GM19238 (cell line): Measurements from ENCODE around the gene COMP.
"Not testable (repeated sequence)": the region's sequence is repeated elsewhere in the genome, so short reads cannot be mapped to it uniquely, and the experiment has no call there.

Experiments
- DNase-seq: peaks from one replicate; pipeline ENCODE4 v3.0.0; 2011; ENCODE audit warnings: low spot score; ENCODE audit not compliant: insufficient read length

Gene COMP

DNA sequence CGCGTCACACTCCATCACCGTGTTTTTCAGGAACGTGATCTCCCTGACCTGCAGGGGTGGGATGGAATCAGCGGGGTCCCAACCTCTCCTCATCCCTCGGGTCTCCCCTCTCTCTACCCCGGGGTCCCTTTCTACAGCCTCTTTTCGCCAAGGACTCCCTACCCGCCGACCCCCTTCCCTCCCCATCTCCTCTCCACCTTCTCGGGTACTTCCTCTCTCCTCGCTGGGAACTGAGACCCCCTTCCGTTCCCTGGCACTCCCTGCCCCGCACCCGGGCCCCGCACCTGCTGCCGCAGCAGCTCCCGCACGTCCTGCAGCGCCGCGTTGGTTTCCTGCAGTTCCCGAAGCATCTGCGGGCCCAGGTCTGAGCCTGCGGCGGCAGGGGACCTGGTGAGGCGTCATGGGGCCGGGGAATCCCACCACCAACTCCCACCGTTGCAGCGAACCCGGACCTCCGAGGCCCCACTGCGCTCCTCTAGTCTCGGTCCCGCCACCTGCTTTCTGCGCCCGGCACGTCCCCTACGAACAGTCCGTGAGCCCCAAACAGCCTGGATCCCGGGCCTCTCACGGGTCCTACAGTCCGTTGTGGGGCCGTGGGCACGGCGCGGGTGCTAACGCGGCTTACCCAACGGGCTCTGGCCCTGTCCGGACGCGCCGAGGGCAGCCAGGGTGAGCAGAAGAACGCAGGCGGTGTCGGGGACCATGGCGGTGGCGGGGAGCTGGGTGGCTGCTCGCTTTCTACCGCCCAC, at the start of gene COMP:
Gene COMP (minus strand): TSS at position 740 of the 749 bp plus-strand sequence. CDS start 36 bp downstream, at position 704.
- no peak for DNase-seq

DNA sequence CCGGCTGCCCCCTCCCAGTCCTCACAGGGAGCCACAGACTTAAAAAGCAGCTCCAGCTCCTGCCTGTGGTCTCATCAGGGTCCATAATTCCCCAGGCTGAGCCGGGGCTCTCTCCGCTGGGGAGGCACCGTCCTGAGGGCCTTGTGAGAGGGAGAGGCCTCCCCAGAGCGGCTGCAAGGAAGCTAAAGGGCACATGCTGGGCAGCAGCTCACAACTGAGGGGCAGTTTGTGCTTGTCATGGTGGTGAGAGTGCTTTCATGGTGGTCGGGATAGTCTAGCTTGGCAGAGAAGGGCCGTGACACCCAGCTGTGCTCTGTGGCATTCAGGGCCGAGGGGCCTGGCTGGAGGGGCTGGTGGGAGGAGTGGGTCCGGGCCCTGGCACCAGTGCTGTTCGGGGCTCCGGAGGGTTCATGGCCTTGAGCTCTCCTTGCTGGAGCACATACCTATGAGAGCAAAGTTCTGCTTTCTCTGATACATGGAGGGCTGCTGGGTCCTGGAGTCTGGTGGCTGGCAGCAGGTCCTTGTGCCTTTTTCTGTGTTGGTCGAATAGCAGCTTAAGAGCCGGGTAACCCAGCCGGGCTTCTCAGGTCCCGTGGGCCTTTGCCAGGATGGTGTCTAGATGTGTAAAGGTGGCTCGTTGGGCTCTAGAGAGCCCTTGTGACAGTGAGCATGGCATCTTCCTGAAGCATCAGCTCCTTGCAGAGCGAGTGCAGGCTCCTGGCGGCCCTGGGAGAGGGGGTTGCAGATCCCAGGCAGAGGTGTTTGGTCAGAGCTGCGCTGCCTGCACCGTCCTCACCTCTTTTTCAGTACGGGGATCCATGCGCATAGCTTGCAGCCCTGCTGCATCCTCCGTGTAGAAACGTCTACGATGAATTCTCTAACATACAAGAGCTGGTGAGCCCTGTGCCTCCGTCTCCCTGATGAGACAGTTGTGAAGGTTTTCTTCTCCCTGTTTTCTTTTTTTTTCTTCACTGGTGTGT, 49.5 kb upstream of the COMP start:
- DNase-seq = no peak

DNA sequence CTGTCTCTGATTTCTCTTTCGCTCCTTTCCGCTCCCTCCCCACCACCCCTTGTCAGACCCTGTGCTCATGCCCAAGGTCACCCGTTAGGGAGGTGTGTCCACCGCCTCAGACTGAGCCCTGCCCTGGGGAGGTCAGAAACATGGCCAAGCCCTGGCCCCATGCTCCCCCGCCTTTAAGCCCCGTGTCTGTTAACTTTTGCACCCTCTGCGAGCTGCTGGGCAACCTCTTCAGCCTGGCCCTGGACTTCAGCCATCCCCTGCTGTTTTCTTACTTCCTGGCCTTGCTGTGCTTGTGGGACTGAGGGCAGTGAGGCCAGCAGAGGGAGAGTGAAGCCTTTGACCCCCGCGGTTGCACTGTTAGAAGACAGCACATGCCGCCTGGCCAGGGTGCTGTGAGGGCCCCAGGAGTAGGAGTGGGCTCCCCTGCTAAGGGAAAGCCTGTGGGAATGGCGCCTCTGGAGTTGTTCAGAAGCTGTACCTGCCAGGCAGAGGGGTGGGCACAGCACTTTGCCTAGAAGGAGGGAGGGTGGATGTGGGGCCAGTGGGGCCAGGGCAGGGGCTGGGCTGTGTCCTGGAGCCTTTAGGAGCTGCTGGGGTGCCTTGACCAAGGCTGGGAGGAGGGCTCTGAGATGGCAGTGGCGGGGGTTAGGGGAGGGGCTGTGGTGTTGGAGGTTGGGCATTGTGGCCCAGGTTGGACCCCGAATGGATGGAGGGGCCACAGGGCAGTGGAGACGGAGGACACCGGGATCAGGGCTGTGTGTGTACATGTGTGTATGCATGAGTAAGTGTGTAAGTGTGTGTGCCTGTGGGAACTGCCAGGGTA, 48.6 kb upstream of the COMP start:
- DNase-seq = no peak

- DNase-seq = no peak
These were observed 43.5 kb upstream of the COMP start for GRCh38 chr19:18834644-18834984.

GRCh38 chr19:18833849-18834643, 42.9 kb upstream of the COMP start:
- DNase-seq = no peak

DNA sequence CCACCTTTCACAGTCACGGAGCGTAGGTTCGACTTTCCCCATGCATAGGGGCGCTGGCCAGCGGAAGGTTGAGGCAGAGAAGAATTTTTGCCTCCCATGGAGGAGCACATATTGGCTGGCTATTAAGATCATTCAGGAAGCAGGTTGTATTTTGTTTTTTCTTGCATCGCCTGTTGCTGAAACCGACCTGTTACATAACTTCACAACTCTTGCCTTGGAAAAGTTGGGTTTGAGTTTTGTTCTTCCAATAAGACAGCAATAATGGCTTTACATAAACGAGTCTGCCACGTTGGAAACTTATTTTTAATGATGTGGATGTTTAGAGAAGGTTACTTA, 42.0 kb upstream of the COMP start:
- no peak for DNase-seq

DNA sequence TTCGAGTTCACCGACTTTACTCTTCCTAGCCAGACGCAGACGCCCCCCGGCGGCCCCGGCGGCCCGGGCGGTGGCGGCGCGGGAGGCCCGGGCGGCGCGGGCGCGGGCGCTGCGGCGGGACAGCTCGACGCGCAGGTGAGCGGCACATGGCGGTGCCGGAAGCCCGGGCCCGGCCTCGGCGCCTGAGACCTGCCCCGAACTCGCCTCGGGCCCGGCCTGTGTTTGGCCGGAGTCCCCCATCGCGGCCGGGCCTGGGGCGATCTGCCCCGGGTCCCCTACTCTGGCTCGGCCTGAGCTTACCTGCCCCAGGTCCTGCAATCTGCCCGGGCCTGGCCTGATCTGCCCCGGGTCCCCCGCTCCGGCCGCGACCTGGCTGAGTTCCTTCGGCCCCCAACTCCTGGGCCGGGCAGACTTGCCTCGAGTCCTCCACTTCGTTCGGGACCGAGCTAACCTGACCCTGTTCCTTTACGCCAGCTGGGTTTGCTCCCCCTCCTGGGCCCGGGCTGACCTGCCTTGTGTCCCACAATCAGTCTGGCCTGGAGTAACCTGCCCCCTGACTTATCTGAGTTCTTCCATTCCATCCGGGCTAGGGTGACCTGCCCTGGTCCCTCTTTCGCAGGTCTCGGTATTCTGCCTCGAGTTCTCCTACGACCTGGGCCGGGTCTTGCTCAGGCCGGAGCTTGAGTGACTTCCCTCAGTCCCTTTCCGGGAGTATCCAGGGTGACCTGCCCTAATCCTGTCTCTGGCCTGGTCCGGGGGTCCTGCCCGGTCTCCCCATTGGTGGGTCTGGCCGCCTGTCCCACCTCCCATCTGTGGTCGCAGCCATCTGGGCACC, 41.4 kb upstream of the COMP start:
- no peak for DNase-seq

DNA sequence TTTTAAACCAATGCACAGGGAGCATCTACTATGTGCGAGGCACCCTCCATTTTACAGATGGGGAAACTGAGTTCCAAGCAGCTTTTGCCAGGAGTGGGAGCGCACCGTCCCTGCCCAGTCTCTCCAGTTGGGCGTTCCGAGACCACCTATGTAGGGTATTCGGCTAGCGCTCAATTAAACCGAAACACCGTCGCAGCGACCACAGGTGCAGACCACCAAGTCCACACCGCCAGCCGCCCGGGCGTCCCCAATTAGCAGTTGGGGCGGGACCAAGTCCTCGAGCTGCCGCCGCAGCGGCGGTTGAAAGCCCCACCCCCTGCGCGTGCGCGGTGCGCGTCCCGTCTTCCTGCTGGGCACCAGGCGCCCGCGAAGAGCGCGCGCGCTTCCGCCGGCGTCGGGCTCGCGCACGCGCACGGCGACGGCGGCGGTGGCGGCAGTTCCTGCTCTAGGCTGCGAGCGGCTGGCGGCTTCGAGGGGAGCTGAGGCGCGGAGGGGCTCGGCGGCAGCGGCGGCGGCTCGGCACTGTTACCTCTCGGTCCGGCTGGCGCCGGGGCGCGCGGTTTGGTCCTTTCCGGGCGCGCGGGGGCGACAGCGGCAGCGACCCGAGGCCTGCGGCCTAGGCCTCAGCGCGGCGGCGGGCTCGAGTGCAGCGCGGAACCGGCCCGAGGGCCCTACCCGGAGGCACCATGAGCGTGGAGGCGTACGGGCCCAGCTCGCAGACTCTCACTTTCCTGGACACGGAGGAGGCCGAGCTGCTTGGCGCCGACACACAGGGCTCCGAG, 40.6 kb upstream of the COMP start, which contains the start of gene UPF1:
Gene UPF1 (plus strand): TSS at position 436 of the 782 bp plus-strand sequence. CDS start 251 bp downstream, at position 687.
- peak; percentile 96 for DNase-seq

DNA sequence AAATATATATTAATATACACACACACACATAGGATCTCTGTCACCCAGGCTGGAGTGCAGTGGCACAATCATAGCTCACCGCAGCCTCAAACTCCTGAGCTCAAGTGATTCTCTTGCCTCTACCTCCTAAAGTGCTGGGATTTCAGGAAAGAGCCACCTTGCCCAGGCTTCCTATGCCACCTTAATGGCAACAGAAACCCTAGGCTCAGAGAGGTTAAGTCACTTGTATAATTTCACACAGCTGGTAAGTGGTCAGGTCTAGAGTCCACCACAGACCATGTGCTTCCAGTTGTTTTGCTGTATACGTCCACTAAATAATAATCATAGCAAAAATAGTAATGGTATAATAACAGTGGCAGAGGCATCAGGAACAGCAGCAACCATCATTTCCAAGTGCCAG, 39.4 kb upstream of the COMP start:
- DNase-seq = no peak

GRCh38 chr19:18828786-18829185, 37.7 kb upstream of the COMP start:
- DNase-seq = no peak

- no peak for DNase-seq
These were observed 26.5 kb upstream of the COMP start for GRCh38 chr19:18817574-18817973.

- not testable (repeated sequence) for DNase-seq
These were observed 25.5 kb upstream of the COMP start for GRCh38 chr19:18816645-18817044.

- DNase-seq = no peak
These were observed 24.6 kb upstream of the COMP start for GRCh38 chr19:18815673-18816072.

DNA sequence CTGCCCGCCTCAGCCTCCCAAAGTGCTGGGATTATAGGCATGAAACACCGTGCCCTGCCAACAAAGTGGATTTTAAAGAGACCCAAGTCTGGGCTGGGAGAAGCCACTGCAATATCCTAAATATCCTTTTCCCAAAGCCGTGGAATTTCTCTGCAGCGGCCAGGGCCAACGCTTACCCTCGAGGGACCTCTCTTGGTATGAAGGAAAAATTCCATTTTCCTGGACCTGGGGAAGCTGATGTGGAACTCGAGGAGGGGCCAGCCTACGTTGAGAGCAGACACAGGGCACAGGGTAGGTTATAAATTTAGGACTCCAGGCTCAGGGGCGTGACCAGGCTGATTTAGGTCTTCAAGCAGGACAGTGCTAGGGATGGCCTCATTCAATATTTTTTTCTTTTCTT, 23.0 kb upstream of the COMP start:
- no peak for DNase-seq

- DNase-seq = not testable (repeated sequence)
These were observed 20.5 kb upstream of the COMP start for GRCh38 chr19:18811638-18812037.

GRCh38 chr19:18809149-18809868, 18.2 kb upstream of the COMP start:
- no peak for DNase-seq

DNA sequence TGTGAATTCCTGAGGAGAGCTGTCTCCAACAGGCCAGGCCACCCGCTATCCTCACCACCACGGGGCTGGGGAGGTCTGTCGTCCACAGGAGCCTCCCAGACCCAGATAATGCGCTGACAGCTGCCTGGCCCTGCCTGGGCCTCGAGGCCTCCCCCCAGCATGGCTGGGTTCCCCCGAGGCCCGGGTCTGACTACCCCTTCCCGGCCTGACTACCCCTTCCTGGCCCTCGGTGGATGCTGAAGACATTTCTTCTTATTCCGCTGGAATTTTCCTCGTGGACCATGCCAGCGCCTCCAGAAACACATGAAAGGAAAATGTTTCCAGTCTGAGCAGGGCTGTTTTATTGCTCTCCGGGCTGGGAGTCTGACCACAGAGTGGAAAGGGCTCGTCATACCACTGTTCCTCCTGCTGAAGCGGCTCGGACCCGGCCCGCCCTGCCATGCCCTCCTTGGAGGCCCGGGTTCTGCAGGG, 16.8 kb upstream of the COMP start:
- no peak for DNase-seq

DNA sequence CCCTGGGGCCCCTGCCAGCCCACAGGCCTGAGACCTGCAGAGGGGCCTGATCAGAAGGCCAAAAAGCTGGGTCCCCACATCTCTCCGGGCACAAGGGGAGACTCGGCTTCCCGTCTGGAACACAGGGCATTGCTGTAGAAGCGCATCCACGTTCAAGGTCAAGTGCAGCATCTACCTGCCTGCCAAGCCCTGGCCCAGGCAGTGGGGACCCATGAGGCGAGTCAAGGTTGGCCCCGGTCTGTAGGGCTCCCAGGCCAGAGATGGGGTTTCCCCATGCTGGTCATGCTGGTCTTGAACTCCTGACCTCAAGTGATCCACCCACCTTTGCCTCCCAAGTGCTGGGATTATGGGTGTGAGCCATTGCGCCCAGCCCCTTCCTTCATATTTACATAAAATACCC, 13.5 kb upstream of the COMP start:
- DNase-seq = no peak
